H1 (cell line): Measurements from ENCODE around the gene IGSF23.

Experiments
- CREB1 ChIP-seq: IDR thresholded peaks from 2 replicates; pipeline ENCODE4 v1.6.1; 2012; ENCODE audit warnings: inconsistent platforms
- CTCF ChIP-seq, 3 experiments: IDR thresholded peaks; 1 replicate in 2 of 3; 2 replicates in 1 of 3; pipeline versions ENCODE4 v1.5.1 to v1.6.1; 2011; ENCODE audit warnings: low read length in 3 of 3, mild to moderate bottlenecking in 3 of 3, inconsistent platforms in 2 of 3, low read depth in 1 of 3, moderate library complexity in 1 of 3; ENCODE audit not compliant: insufficient read depth in 1 of 3; ENCODE audit errors: control extremely low read depth in 1 of 3
- EP300 ChIP-seq, 2 experiments: IDR thresholded peaks; 1 replicate in 1 of 2; 2 replicates in 1 of 2; pipeline ENCODE4 v1.6.1; 2011 to 2012; ENCODE audit warnings: low read depth in 2 of 2, low read length in 2 of 2, mild to moderate bottlenecking in 2 of 2, borderline replicate concordance in 1 of 2, inconsistent platforms in 1 of 2, moderate library complexity in 1 of 2
- NRF1 ChIP-seq: IDR thresholded peaks from 2 replicates; pipeline ENCODE4 v1.6.1; 2011; ENCODE audit warnings: mild to moderate bottlenecking, low read depth, low read length, improper control_type of control experiment
- RAD21 ChIP-seq, 2 experiments: IDR thresholded peaks in 1 of 2; conservative IDR thresholded peaks in 1 of 2; 2 replicates each; pipeline ENCODE4 v1.6.1; 2011; ENCODE audit warnings: low read depth in 2 of 2, low read length in 2 of 2, improper control_type of control experiment in 1 of 2, inconsistent platforms in 1 of 2, mild to moderate bottlenecking in 1 of 2, moderate library complexity in 1 of 2
- RFX5 ChIP-seq: IDR thresholded peaks from 2 replicates; pipeline ENCODE4 v1.6.1; 2011; ENCODE audit warnings: low read depth, low read length, improper control_type of control experiment, borderline replicate concordance
- SIN3A ChIP-seq, 2 experiments: IDR thresholded peaks in 1 of 2; conservative IDR thresholded peaks in 1 of 2; 2 replicates each; pipeline ENCODE4 v1.6.1; 2011 to 2012; ENCODE audit warnings: low read length in 2 of 2, improper control_type of control experiment in 1 of 2, low read depth in 1 of 2, mild to moderate bottlenecking in 1 of 2
- TAF1 ChIP-seq: IDR thresholded peaks from 2 replicates; pipeline ENCODE4 v1.6.1; 2011; ENCODE audit warnings: mild to moderate bottlenecking, low read depth, low read length
- TBP ChIP-seq: IDR thresholded peaks from 2 replicates; pipeline ENCODE4 v1.6.1; 2011; ENCODE audit warnings: low read depth, low read length, improper control_type of control experiment
- ZNF274 ChIP-seq: IDR thresholded peaks from 2 replicates; pipeline ENCODE4 v1.7.0; 2012; ENCODE audit warnings: low read length, borderline replicate concordance; ENCODE audit errors: extremely low read depth
- TF ChIP-seq, protein P1 (sequence below): fragments of 300-600 bp; sonication (generic); IDR thresholded peaks from 2 replicates; pipeline ENCODE4 v1.7.1; 2012; ENCODE audit warnings: low read length, moderate library complexity, mild to moderate bottlenecking, inconsistent platforms; ENCODE audit not compliant: insufficient replicate concordance

- TF ChIP-seq NRF1 (no peak), CTCF (IDR thresholded peaks at IDR 0.05; ENCODE audit: control extremely low read depth in 1 of 3, insufficient read depth in 1 of 3, low read depth in 1 of 3, low read length in 3 of 3) (no peak), SIN3A (conservative IDR thresholded peaks at IDR 0.05 in 1 of 2, IDR thresholded peaks at IDR 0.05 in 1 of 2; ENCODE audit: low read depth in 1 of 2, low read length in 2 of 2) (no peak), EP300 (IDR thresholded peaks at IDR 0.05; ENCODE audit: borderline replicate concordance in 1 of 2, low read depth in 2 of 2, low read length in 2 of 2) (no peak), RAD21 (IDR thresholded peaks at IDR 0.05 in 1 of 2, conservative IDR thresholded peaks at IDR 0.05 in 1 of 2; ENCODE audit: low read depth in 2 of 2, low read length in 2 of 2) (no peak), TAF1 (no peak), TBP (no peak), RFX5 (no peak), CREB1 (no peak), ZNF274 (no peak)
- TF ChIP-seq, protein P1, sequence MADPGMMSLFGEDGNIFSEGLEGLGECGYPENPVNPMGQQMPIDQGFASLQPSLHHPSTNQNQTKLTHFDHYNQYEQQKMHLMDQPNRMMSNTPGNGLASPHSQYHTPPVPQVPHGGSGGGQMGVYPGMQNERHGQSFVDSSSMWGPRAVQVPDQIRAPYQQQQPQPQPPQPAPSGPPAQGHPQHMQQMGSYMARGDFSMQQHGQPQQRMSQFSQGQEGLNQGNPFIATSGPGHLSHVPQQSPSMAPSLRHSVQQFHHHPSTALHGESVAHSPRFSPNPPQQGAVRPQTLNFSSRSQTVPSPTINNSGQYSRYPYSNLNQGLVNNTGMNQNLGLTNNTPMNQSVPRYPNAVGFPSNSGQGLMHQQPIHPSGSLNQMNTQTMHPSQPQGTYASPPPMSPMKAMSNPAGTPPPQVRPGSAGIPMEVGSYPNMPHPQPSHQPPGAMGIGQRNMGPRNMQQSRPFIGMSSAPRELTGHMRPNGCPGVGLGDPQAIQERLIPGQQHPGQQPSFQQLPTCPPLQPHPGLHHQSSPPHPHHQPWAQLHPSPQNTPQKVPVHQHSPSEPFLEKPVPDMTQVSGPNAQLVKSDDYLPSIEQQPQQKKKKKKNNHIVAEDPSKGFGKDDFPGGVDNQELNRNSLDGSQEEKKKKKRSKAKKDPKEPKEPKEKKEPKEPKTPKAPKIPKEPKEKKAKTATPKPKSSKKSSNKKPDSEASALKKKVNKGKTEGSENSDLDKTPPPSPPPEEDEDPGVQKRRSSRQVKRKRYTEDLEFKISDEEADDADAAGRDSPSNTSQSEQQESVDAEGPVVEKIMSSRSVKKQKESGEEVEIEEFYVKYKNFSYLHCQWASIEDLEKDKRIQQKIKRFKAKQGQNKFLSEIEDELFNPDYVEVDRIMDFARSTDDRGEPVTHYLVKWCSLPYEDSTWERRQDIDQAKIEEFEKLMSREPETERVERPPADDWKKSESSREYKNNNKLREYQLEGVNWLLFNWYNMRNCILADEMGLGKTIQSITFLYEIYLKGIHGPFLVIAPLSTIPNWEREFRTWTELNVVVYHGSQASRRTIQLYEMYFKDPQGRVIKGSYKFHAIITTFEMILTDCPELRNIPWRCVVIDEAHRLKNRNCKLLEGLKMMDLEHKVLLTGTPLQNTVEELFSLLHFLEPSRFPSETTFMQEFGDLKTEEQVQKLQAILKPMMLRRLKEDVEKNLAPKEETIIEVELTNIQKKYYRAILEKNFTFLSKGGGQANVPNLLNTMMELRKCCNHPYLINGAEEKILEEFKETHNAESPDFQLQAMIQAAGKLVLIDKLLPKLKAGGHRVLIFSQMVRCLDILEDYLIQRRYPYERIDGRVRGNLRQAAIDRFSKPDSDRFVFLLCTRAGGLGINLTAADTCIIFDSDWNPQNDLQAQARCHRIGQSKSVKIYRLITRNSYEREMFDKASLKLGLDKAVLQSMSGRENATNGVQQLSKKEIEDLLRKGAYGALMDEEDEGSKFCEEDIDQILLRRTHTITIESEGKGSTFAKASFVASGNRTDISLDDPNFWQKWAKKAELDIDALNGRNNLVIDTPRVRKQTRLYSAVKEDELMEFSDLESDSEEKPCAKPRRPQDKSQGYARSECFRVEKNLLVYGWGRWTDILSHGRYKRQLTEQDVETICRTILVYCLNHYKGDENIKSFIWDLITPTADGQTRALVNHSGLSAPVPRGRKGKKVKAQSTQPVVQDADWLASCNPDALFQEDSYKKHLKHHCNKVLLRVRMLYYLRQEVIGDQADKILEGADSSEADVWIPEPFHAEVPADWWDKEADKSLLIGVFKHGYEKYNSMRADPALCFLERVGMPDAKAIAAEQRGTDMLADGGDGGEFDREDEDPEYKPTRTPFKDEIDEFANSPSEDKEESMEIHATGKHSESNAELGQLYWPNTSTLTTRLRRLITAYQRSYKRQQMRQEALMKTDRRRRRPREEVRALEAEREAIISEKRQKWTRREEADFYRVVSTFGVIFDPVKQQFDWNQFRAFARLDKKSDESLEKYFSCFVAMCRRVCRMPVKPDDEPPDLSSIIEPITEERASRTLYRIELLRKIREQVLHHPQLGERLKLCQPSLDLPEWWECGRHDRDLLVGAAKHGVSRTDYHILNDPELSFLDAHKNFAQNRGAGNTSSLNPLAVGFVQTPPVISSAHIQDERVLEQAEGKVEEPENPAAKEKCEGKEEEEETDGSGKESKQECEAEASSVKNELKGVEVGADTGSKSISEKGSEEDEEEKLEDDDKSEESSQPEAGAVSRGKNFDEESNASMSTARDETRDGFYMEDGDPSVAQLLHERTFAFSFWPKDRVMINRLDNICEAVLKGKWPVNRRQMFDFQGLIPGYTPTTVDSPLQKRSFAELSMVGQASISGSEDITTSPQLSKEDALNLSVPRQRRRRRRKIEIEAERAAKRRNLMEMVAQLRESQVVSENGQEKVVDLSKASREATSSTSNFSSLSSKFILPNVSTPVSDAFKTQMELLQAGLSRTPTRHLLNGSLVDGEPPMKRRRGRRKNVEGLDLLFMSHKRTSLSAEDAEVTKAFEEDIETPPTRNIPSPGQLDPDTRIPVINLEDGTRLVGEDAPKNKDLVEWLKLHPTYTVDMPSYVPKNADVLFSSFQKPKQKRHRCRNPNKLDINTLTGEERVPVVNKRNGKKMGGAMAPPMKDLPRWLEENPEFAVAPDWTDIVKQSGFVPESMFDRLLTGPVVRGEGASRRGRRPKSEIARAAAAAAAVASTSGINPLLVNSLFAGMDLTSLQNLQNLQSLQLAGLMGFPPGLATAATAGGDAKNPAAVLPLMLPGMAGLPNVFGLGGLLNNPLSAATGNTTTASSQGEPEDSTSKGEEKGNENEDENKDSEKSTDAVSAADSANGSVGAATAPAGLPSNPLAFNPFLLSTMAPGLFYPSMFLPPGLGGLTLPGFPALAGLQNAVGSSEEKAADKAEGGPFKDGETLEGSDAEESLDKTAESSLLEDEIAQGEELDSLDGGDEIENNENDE, result no peak
Measured at GRCh38 chr19:44615863-44616247, 2.5 kb downstream of the IGSF23 start.
